ENCODE measurements around the gene WDR26.

Gene WDR26

DNA sequence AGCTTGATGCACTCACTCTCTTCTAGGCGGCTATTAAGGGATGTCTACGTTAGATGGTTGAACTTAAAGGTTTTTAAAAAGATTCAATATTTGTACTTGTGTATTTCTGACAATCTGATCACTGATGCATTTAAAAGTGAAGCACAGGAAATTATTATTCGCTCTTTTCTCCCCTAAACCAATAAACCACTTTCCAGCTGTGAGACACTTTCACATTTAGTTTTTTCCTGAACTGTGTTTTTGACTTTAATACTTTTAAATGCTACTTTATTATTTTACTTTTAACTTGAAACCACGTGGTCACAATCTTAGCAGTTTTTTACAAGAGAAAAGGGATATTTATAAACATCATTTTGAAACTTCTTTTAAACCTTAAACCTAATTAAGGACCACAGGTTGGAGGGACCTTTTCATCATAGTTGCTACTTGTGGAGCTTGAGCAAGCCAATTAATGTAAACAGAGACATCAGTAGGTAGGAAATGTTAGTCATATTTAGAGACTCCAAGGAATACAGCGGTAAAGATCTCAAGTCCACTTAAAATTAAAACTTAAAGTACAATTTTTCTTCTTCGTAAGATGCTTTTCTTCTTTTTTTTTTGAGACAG, 9.2 kb downstream of the WDR26 start:
- H3K4me1 ChIP-seq (ENCODE audit: control insufficient read depth, insufficient read depth, low read length, poor library complexity, severe bottlenecking) = peaks cover 4% of the 10 kb centered on the region
- no peaks in the 10 kb centered on the region for H3K9me3 ChIP-seq (ENCODE audit: control insufficient read depth, low read length)
- no peak overlapping the region for H3K4me3 ChIP-seq (ENCODE audit: extremely low read depth, insufficient read depth, low read length, poor library complexity, severe bottlenecking)
- H3K27ac ChIP-seq (ENCODE audit: low read depth, low read length, severe bottlenecking) = no peak overlapping the region
- H3K36me3 ChIP-seq (ENCODE audit: control insufficient read depth, insufficient read depth, low read length) = peaks cover 77% of the 10 kb centered on the region
- WGBS, 2 experiments (ENCODE audit: insufficient coverage in 2 of 2) = 86 to 94% methylated on average over 2 of the region's 6 CpGs

- H3K36me3 ChIP-seq (ENCODE audit: control insufficient read depth, insufficient read depth, low read length) = peaks cover 93% of the 10 kb centered on the region
- H3K27ac ChIP-seq (ENCODE audit: low read depth, low read length, severe bottlenecking) = no peak overlapping the region
- no peak overlapping the region for H3K4me3 ChIP-seq (ENCODE audit: extremely low read depth, insufficient read depth, low read length, poor library complexity, severe bottlenecking)
- no peaks in the 10 kb centered on the region for H3K4me1 ChIP-seq (ENCODE audit: control insufficient read depth, insufficient read depth, low read length, poor library complexity, severe bottlenecking)
- H3K9me3 ChIP-seq (ENCODE audit: control insufficient read depth, low read length) = no peaks in the 10 kb centered on the region
Observed at GRCh38 chr1:224420106-224420505, 14.5 kb downstream of the WDR26 start.

GRCh38 chr1:224411766-224412165, 22.8 kb downstream of the WDR26 start:
- H3K4me1 ChIP-seq (ENCODE audit: control insufficient read depth, insufficient read depth, low read length, poor library complexity, severe bottlenecking) = peaks cover 12% of the 10 kb centered on the region
- H3K9me3 ChIP-seq (ENCODE audit: control insufficient read depth, low read length) = no peaks in the 10 kb centered on the region
- H3K36me3 ChIP-seq (ENCODE audit: control insufficient read depth, insufficient read depth, low read length) = peaks cover 65% of the 10 kb centered on the region
- no peak overlapping the region for H3K4me3 ChIP-seq (ENCODE audit: extremely low read depth, insufficient read depth, low read length, poor library complexity, severe bottlenecking)
- no peak overlapping the region for H3K27ac ChIP-seq (ENCODE audit: low read depth, low read length, severe bottlenecking)
- WGBS, 2 experiments (ENCODE audit: insufficient coverage in 2 of 2) = 100% methylated on average over 1 of the region's 1 CpG

DNA sequence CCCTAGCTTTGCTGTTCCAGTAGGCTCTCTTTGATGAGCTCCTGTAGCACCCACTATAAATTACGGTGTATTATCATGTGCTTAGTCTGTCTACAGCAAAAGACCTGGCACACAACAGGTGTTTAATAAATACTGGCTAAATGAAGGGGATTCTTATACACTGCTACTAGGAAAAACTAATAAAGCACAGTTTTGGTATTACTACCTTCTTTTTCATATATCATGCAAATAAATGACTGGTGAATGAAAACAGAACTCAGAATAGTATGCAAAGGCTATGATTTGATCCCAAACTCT, 26.4 kb downstream of the WDR26 start:
- Histone ChIP-seq H3K4me3 (ENCODE audit: extremely low read depth, insufficient read depth, low read length, poor library complexity, severe bottlenecking) (no peak overlapping the region), H3K4me1 (ENCODE audit: control insufficient read depth, insufficient read depth, low read length, poor library complexity, severe bottlenecking) (peaks cover 12% of the 10 kb centered on the region), H3K27ac (ENCODE audit: low read depth, low read length, severe bottlenecking) (no peak overlapping the region), H3K9me3 (ENCODE audit: control insufficient read depth, low read length) (no peaks in the 10 kb centered on the region), H3K36me3 (ENCODE audit: control insufficient read depth, insufficient read depth, low read length) (peaks cover 72% of the 10 kb centered on the region)
- no CpG with 5 or more reads among the region's 1 CpG for WGBS, 2 experiments (ENCODE audit: insufficient coverage in 2 of 2)

- WGBS, 2 experiments (ENCODE audit: insufficient coverage in 2 of 2) = 86 to 100% methylated on average over 3 to 6 of the region's 7 CpGs
- peaks cover 12% of the 10 kb centered on the region for H3K4me1 ChIP-seq (ENCODE audit: control insufficient read depth, insufficient read depth, low read length, poor library complexity, severe bottlenecking)
- H3K36me3 ChIP-seq (ENCODE audit: control insufficient read depth, insufficient read depth, low read length) = peaks cover 71% of the 10 kb centered on the region
- H3K4me3 ChIP-seq (ENCODE audit: extremely low read depth, insufficient read depth, low read length, poor library complexity, severe bottlenecking) = no peak overlapping the region
- no peak overlapping the region for H3K27ac ChIP-seq (ENCODE audit: low read depth, low read length, severe bottlenecking)
- no peaks in the 10 kb centered on the region for H3K9me3 ChIP-seq (ENCODE audit: control insufficient read depth, low read length)
Observed at GRCh38 chr1:224407571-224408293, 26.9 kb downstream of the WDR26 start.

- Histone ChIP-seq H3K9me3 (ENCODE audit: control insufficient read depth, low read length) (no peaks in the 10 kb centered on the region), H3K36me3 (ENCODE audit: control insufficient read depth, insufficient read depth, low read length) (peaks cover 65% of the 10 kb centered on the region), H3K4me1 (ENCODE audit: control insufficient read depth, insufficient read depth, low read length, poor library complexity, severe bottlenecking) (peaks cover 5% of the 10 kb centered on the region), H3K4me3 (ENCODE audit: extremely low read depth, insufficient read depth, low read length, poor library complexity, severe bottlenecking) (no peak overlapping the region), H3K27ac (ENCODE audit: low read depth, low read length, severe bottlenecking) (no peak overlapping the region)
Observed at GRCh38 chr1:224406216-224406615, 28.4 kb downstream of the WDR26 start.

GRCh38 chr1:224405604-224405970, 29.0 kb downstream of the WDR26 start:
- WGBS, 2 experiments (ENCODE audit: insufficient coverage in 2 of 2) = 80 to 92% methylated on average over 1 to 2 of the region's 2 CpGs
- Histone ChIP-seq H3K4me1 (ENCODE audit: control insufficient read depth, insufficient read depth, low read length, poor library complexity, severe bottlenecking) (peaks cover 5% of the 10 kb centered on the region), H3K4me3 (ENCODE audit: extremely low read depth, insufficient read depth, low read length, poor library complexity, severe bottlenecking) (no peak overlapping the region), H3K36me3 (ENCODE audit: control insufficient read depth, insufficient read depth, low read length) (peaks cover 66% of the 10 kb centered on the region), H3K9me3 (ENCODE audit: control insufficient read depth, low read length) (no peaks in the 10 kb centered on the region), H3K27ac (ENCODE audit: low read depth, low read length, severe bottlenecking) (no peak overlapping the region)

DNA sequence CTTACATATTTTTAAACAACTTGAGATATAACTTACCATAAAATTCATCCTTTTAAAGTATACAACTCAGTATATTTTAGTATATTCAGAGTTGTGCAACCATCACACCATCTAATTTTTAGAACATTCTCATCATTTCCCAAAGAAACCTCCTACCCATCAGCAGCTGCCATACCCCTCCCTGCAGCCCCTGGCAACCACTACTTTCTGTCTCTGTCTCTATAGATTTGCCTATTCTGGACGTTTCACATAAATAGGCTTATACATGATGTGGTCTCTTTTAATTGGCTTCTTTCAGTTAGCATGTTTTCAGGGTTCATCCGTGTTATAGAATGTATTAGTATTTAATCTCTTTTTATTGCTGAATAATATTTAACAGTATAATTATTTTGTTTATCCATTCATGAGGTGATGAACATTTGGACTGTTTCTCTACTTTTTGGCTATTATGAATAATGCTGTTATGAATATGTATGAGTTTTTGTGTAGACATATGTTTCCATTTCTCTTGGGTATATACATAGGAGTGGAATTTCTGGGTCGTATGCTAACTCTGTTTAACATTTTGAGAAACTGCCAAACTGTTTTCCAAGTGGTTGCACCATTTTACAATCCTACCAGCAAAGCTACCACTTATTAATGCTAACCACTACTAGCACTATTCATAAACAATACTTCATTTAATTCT, 29.5 kb downstream of the WDR26 start:
- WGBS, 2 experiments (ENCODE audit: insufficient coverage in 2 of 2) = 100% methylated on average over 1 of the region's 3 CpGs; no CpG with 5 or more reads in 1 of the 2 experiments
- peaks cover 66% of the 10 kb centered on the region for H3K36me3 ChIP-seq (ENCODE audit: control insufficient read depth, insufficient read depth, low read length)
- H3K9me3 ChIP-seq (ENCODE audit: control insufficient read depth, low read length) = no peaks in the 10 kb centered on the region
- H3K4me1 ChIP-seq (ENCODE audit: control insufficient read depth, insufficient read depth, low read length, poor library complexity, severe bottlenecking) = peaks cover 5% of the 10 kb centered on the region
- no peak overlapping the region for H3K27ac ChIP-seq (ENCODE audit: low read depth, low read length, severe bottlenecking)
- H3K4me3 ChIP-seq (ENCODE audit: extremely low read depth, insufficient read depth, low read length, poor library complexity, severe bottlenecking) = no peak overlapping the region

- no CpG with 5 or more reads among the region's 1 CpG for WGBS, 2 experiments (ENCODE audit: insufficient coverage in 2 of 2)
- H3K9me3 ChIP-seq (ENCODE audit: control insufficient read depth, low read length) = no peaks in the 10 kb centered on the region
- no peak overlapping the region for H3K4me3 ChIP-seq (ENCODE audit: extremely low read depth, insufficient read depth, low read length, poor library complexity, severe bottlenecking)
- no peak overlapping the region for H3K27ac ChIP-seq (ENCODE audit: low read depth, low read length, severe bottlenecking)
- peaks cover 4% of the 10 kb centered on the region for H3K4me1 ChIP-seq (ENCODE audit: control insufficient read depth, insufficient read depth, low read length, poor library complexity, severe bottlenecking)
- peaks cover 69% of the 10 kb centered on the region for H3K36me3 ChIP-seq (ENCODE audit: control insufficient read depth, insufficient read depth, low read length)
Observed at GRCh38 chr1:224402472-224403036, 32.0 kb downstream of the WDR26 start.

- Histone ChIP-seq H3K9me3 (ENCODE audit: control insufficient read depth, low read length) (no peaks in the 10 kb centered on the region), H3K4me1 (ENCODE audit: control insufficient read depth, insufficient read depth, low read length, poor library complexity, severe bottlenecking) (no peaks in the 10 kb centered on the region), H3K36me3 (ENCODE audit: control insufficient read depth, insufficient read depth, low read length) (peaks cover 79% of the 10 kb centered on the region), H3K27ac (ENCODE audit: low read depth, low read length, severe bottlenecking) (no peak overlapping the region), H3K4me3 (ENCODE audit: extremely low read depth, insufficient read depth, low read length, poor library complexity, severe bottlenecking) (no peak overlapping the region)
- 100% methylated on average over 1 of the region's 1 CpG; no CpG with 5 or more reads in 1 of the 2 experiments for WGBS, 2 experiments (ENCODE audit: insufficient coverage in 2 of 2)
Observed at GRCh38 chr1:224399887-224400286, 34.7 kb downstream of the WDR26 start.

DNA sequence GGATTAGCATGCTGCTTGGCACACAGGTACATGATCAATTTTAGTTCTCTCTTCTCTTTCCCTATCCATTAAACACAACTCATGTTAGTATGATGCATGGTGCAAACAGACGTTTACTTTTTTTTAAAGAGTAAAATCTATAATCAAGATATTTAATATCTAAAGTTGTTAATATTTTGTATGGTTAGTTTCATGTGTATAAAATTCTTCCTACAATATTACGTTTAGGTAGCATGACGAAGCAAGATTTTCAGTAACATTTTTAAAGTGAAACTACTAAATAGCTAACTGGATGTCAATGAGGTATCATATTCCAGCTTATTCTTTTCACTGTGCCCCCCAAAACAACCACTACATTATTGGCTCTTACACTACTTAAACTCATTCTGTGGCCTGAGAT, 41.3 kb downstream of the WDR26 start:
- Histone ChIP-seq H3K9me3 (ENCODE audit: control insufficient read depth, low read length) (no peaks in the 10 kb centered on the region), H3K4me3 (ENCODE audit: extremely low read depth, insufficient read depth, low read length, poor library complexity, severe bottlenecking) (no peak overlapping the region), H3K27ac (ENCODE audit: low read depth, low read length, severe bottlenecking) (no peak overlapping the region), H3K36me3 (ENCODE audit: control insufficient read depth, insufficient read depth, low read length) (peaks cover 93% of the 10 kb centered on the region), H3K4me1 (ENCODE audit: control insufficient read depth, insufficient read depth, low read length, poor library complexity, severe bottlenecking) (no peaks in the 10 kb centered on the region)
- WGBS, 2 experiments (ENCODE audit: insufficient coverage in 2 of 2) = no CpG with 5 or more reads among the region's 3 CpGs
